HFF-Myc (cell line): Measurements from ENCODE around the gene TNPO1.

ENCODE experiments used
- DNase-seq: peaks from one replicate; pipeline ENCODE4 v3.0.0-alpha.2; 2011; ENCODE audit warnings: low read depth; ENCODE audit errors: extremely low read depth
- H3K4me3 ChIP-seq: replicated peaks from 2 replicates; pipeline ENCODE4 v1.5.1; 2011; ENCODE audit warnings: low read depth, mild to moderate bottlenecking, control low read depth, low read length
- CTCF ChIP-seq: IDR thresholded peaks from 2 replicates; pipeline ENCODE4 v1.5.1; 2012; ENCODE audit warnings: mild to moderate bottlenecking, low read depth, low read length, control low read depth; ENCODE audit errors: missing control alignments

Gene TNPO1

GRCh38 chr5:72951671-72952468 is 135.4 kb downstream of the TNPO1 start:
- peak overlapping the region; percentile 1; the same call in 1 of the 2 replicates for H3K4me3 ChIP-seq
- TF ChIP-seq CTCF: no peak
- no peak for DNase-seq

GRCh38 chr5:72954389-72954788 is 137.9 kb downstream of the TNPO1 start:
- H3K4me3 ChIP-seq: peak overlapping the region; percentile 69; the same call in 1 of the 2 replicates
- DNase-seq: no peak
- no peak for TF ChIP-seq CTCF

DNA sequence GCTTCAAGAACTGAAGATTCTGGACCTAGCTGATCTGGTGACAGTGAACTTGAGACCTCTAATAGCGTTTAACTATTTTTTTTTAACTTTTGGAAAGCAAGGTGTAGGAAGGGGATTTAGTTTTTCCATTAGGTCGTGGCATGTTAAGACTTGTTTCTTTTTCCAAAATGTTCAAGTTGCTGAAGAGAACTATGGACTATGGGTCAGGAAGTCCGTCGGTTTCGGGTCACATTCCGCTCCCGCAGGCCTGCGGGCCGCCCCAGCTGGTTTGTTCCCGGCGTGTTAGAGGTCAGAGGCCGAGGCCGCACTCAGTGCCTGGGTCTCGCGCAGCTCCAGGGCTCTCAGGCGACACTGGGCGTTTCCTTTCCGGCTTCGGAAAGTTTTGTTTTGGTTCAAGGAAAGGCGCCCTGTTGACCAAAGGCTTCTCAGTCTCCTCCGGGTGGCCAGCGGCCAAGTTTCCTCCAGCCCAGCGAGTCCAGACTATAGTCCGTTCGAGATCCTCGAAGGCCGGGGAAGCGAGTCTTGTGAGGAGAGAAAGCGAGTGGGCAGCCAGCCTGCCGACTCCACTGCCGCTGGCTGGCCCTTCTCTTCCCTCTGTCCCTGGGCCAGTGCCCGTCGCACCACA is 138.8 kb downstream of the TNPO1 start:
- H3K4me3 ChIP-seq: peak overlapping the region; percentile 69
- DNase-seq: no peak
- TF ChIP-seq CTCF: no peak

- peak within 1 kb of the TSS; percentile 69 for H3K4me3 ChIP-seq
- TF ChIP-seq CTCF: peak; percentile 76
- DNase-seq: peak; percentile 86
These were observed 139.4 kb downstream of the TNPO1 start, which contains the start of gene FCHO2 for GRCh38 chr5:72955768-72956323. Gene FCHO2, plus strand, starts transcription at chr5:72956041. Its CDS starts 56 bp downstream, at chr5:72956097.

GRCh38 chr5:72956324-72957140 is 140.1 kb downstream of the TNPO1 start:
- H3K4me3 ChIP-seq: peak overlapping the region; percentile 69
- no peak for TF ChIP-seq CTCF
- no peak for DNase-seq

- peak overlapping the region; percentile 69 for H3K4me3 ChIP-seq
- DNase-seq: no peak
- TF ChIP-seq CTCF: no peak
These were observed 140.9 kb downstream of the TNPO1 start for GRCh38 chr5:72957337-72957736.
